ENCODE data around the gene CTSA.

Gene CTSA

DNA sequence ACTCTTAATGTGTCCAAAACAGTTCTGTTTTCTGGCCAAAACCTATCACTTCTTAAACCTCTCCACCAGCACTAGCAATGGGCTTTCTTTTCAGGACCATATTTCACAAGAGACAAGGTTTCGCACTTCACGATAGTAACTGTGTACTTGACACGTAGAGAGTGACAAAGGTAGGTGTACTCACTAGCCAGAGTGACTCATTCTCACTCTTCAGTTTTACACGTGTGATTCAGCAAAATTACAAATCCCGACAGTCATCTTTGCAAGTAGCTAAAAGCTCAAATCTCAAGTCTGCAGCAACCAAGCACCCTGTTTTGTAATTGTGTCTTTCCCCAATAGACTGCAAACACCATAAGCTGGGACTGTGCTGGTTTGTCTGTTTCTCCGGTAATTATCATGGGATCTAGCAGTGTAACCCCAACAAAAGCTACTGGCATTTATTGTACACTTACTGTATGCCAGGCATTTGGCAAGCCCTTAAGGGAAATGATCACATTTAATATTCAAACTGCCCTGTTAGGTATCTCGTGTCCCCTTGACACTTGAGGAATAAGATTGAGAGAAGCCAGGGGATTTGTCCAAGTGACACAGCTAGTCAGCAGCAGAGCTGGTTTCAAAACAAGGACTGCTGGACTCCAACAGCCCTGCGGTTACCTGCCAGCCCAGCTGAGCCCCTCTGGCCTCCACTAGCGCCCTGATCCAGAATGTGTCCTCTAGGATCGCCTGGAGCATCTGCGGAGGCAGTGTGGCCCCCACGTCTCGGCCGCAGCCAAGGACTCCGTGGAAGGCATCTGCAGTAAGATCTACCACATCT lies 53.2 kb downstream of the CTSA start:
- DNase-seq = no peak

DNA sequence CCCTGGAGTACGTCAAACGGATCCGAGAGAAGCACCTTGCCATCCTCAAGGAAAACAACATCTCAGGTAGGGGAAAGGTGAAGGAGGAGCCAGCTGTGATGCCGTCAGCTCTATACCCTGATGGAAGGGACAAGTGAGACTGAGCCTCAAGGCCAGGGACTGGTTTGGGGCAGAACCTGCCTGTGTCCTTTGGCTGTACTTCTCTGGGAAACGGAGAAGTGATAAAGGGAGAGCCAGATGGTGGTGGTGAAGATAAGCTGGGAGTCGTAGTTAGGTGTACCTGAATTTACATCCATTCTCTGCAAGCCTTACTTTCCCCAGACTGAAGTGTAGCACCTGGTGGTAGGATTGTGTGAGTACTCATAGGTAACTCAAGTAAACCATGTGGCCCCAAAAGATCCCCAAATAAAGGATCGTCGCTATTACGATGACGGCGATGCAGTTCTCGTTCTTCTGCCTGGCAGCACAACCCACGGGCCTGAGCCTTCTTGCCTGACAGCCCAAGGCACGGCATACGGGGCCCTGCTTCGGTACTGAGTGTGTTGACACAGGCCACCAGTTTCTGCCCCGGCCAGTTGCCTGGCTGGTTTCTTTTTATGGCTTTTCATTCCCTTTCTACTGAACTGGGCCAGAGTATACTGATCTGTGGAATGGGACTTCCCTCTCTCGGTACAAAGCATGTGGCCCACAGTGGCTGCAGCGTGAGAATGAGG lies 54.0 kb downstream of the CTSA start:
- DNase-seq = no peak

DNA sequence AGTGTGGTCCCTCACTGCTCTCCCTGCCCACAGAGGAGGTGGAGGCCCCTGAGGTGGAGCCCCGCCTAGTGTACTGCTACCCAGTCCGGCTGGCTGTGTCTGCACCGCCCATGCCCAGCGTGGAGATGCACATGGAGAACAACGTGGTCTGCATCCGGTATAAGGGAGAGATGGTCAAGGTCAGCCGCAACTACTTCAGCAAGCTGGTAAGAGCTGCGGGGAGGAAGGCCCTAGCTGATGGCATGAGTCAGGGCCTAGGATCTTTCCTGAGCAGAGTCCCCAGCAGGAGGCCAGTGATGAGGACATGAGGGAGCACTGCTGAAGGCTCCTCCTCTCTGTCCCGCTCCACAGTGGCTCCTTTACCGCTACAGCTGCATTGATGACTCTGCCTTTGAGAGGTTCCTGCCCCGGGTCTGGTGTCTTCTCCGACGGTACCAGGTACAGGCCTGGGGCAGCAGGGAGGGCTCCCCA lies 54.6 kb downstream of the CTSA start:
- DNase-seq = no peak

DNA sequence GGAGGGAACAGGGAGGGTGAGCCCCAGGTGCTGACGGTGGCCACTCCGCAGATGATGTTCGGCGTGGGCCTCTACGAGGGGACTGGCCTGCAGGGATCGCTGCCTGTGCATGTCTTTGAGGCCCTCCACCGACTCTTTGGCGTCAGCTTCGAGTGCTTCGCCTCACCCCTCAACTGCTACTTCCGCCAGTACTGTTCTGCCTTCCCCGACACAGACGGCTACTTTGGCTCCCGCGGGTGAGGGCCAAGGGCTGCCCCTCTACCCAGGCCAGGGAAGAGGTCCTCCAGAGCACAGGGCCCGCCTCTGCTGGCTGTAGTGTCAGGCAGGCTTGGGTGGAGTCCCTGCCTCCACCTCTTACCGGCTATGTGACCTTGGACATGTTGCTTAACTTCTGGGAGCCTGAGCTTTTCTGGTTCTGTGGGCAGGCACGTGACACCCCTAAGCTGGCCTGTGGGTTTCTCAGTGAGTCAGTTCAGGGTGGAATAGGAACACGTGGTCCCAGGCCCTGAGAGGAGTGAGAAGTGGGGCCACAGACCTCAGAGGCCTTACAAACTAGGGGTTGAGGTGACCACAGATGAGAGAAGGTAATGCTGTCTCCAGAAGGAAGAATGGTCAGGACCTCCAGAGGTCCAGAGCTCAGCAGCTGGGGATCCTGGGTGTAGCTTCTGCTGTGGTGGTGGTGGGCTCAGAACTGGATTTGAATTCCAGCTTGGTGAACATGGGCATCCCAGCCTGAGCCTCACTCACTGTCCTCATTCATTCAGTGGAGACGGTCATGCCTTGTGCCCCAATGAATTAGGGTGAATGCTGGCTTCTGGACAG lies 55.2 kb downstream of the CTSA start:
- no peak for DNase-seq

DNA sequence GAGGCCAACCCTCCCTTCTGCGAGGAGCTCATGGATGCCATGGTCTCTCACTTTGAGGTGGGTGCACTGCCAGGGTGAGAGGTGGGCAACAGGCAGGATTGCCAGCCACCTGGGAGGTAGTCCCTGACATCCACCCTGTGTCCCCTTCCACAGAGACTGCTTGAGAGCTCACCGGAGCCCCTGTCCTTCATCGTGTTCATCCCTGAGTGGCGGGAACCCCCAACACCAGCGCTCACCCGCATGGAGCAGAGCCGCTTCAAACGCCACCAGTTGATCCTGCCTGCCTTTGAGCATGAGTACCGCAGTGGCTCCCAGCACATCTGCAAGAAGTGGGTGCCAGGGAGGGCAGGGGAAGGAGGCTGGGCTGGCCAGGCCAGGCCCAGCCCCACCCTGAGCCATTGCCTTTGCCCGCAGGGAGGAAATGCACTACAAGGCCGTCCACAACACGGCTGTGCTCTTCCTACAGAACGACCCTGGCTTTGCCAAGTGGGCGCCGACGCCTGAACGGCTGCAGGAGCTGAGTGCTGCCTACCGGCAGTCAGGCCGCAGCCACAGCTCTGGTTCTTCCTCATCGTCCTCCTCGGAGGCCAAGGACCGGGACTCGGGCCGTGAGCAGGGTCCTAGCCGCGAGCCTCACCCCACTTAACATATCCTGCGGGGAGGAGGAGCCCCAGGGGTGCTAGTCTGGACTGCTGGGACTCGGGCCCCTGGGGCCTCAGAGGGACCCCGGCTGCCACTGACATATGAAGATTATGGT lies 56.2 kb downstream of the CTSA start:
- no peak for DNase-seq

DNA sequence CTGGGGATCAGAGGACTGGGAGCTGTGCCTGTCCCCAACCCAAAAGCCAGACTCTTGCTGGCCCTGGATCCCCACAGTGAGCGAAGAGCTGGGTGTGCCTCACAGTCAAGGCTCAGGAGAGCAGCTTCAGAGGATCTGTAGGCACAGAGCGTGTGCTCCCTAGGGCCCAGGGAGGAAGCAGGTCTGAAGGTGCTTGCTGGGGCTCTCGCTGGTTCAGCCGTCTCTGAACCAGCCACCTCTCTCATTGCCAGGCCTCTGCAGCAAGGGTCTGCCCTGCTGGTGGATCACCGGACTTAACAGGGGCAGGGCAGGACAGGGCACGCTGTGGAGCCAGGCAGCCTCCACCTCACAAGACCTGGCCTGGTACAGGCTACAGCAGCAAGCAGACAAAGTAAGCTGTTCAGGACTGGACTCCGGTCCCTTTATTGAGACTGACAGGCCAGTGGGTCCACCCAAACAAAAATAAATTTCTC lies 57.2 kb downstream of the CTSA start:
- DNase-seq = no peak
